Right lobe of liver (tissue), 4 donors: ENCODE measurements around the gene ARNT2.

Experiments
- CTCF ChIP-seq, 4 donors: fragments of 200-600 bp in 3 of 4; fragments of 450-650 bp in 1 of 4; IDR thresholded peaks; one replicate each; pipeline versions ENCODE4 v1.5.1 to v1.8.0; 2016 to 2022; ENCODE audit warnings: antibody characterized with exemption in 4 of 4, mild to moderate bottlenecking in 2 of 4
- POLR2A ChIP-seq: fragments of 450-650 bp; IDR thresholded peaks from one replicate; pipeline ENCODE4 v1.6.1; 2017; ENCODE audit warnings: antibody characterized with exemption, mild to moderate bottlenecking
- donor health status: DM: no; HTN: no; CAD: no.
- donor health status: DM: no; HTN: no; CAD: no.
- donor health status: DM: no; HTN: yes; CAD: no.

GRCh38 chr15:80476036-80476435, 71.9 kb downstream of the ARNT2 start:
- TF ChIP-seq POLR2A (no peak), CTCF (IDR thresholded peaks at IDR 0.05) (no peak)
